CD4-positive, alpha-beta T cell (primary cell): Measurements from ENCODE around the gene DNAJC4. TPM values are rescaled to one million over a fixed set of nuclear protein-coding genes. Genes with fewer than 3 reads are reported as not detected.

Experiments used
- ATAC-seq: fragments of 200-7000 bp; cut with Tn5 transposase; one replicate; pipeline ENCODE4 v1.10.0; 2022; ENCODE audit warnings: mild to moderate bottlenecking; ENCODE audit not compliant: poor library complexity
- CTCF ChIA-PET: fragments of 350-600 bp; sonication (Branson Sonifier 250); formaldehyde crosslinking; loops from one replicate; lab custom pipeline; 2021; ENCODE audit warnings: antibody characterized with exemption, inconsistent platforms; lab: Charles Lee
- POLR2A ChIA-PET: fragments of 350-600 bp; sonication (Branson Sonifier 250); formaldehyde crosslinking; loops from one replicate; lab custom pipeline; 2021; ENCODE audit warnings: antibody characterized with exemption, inconsistent platforms; lab: Charles Lee
- DNase-seq, 14 experiments: peaks; one replicate each; pipeline ENCODE4 v3.0.0-alpha.2; 2013 to 2020; ENCODE audit warnings: mixed read lengths in 2 of 14
- H3K27ac ChIP-seq, 2 donors: one replicate each; pipeline versions ENCODE4 v1.5.1 to v1.7.0; 2013; ENCODE audit warnings: low read length in 2 of 2, low read depth in 1 of 2, mild to moderate bottlenecking in 1 of 2
- H3K27me3 ChIP-seq, 2 experiments: 1 replicate in 1 of 2; 2 replicates in 1 of 2; pipeline versions ENCODE4 v1.6.1 to v1.7.0; 2013; ENCODE audit warnings: low read length in 2 of 2, control low read depth in 1 of 2, mild to moderate bottlenecking in 1 of 2, moderate library complexity in 1 of 2; ENCODE audit not compliant: insufficient read depth in 2 of 2, control insufficient read depth in 1 of 2
- H3K36me3 ChIP-seq: one replicate; pipeline ENCODE4 v1.6.1; 2013; ENCODE audit warnings: low read length, control low read depth; ENCODE audit not compliant: insufficient read depth
- H3K4me1 ChIP-seq: one replicate; pipeline ENCODE4 v1.6.1; 2013; ENCODE audit warnings: low read length, control low read depth; ENCODE audit not compliant: insufficient read depth
- H3K4me3 ChIP-seq: one replicate; pipeline ENCODE4 v1.5.1; 2013; ENCODE audit warnings: mild to moderate bottlenecking, low read length, moderate library complexity
- H3K9me3 ChIP-seq, 2 experiments: 1 replicate in 1 of 2; 2 replicates in 1 of 2; pipeline versions ENCODE4 v1.6.1 to v1.7.0; 2013; ENCODE audit warnings: low read length in 2 of 2, mild to moderate bottlenecking in 2 of 2, control low read depth in 1 of 2, moderate library complexity in 1 of 2; ENCODE audit not compliant: control insufficient read depth in 1 of 2, insufficient read depth in 1 of 2
- H3K27ac Mint-ChIP-seq: one replicate; pipeline ENCODE4 v1.8.0; 2020; ENCODE audit warnings: mixed read lengths
- H3K27me3 Mint-ChIP-seq: one replicate; pipeline ENCODE4 v1.8.0; 2021; ENCODE audit warnings: mixed read lengths
- H3K36me3 Mint-ChIP-seq: one replicate; pipeline ENCODE4 v1.8.0; 2021; ENCODE audit warnings: low read depth, mixed read lengths
- H3K4me1 Mint-ChIP-seq: one replicate; pipeline ENCODE4 v1.8.0; 2021; ENCODE audit warnings: low read depth, mixed read lengths
- H3K4me3 Mint-ChIP-seq: one replicate; pipeline ENCODE4 v1.8.0; 2020; ENCODE audit warnings: mild to moderate bottlenecking, mixed read lengths
- H3K9me3 Mint-ChIP-seq: one replicate; pipeline ENCODE4 v1.8.0; 2020; ENCODE audit warnings: mixed read lengths
- intact Hi-C, 2 experiments: fragments of 100-400 bp; cut with DNase I in 1 of 2; cut with micrococcal nuclease in 1 of 2; formaldehyde crosslinking; loops; one replicate each; pipeline versions ENCODE4 v1.15.1 to v1.9.0; 2023 to 2025; cut with DNase I, micrococcal nuclease
- total RNA-seq, 174 experiments: library from RNA in 2 of 174; stranded (reverse) in 2 of 174; gene quantifications; one replicate each; pipeline ENCODE4 v1.2.3 and lab custom pipeline; 2021 to 2026
- TF ChIP-seq, protein P1 (sequence below): fragments of 200-600 bp; IDR thresholded peaks from one replicate; pipeline ENCODE4 v1.8.0; 2022; ENCODE audit warnings: antibody characterized with exemption, mild to moderate bottlenecking

Gene DNAJC4
- total RNA-seq, 2 experiments from 2014 or later = 35.9 to 37.9 TPM

DNA sequence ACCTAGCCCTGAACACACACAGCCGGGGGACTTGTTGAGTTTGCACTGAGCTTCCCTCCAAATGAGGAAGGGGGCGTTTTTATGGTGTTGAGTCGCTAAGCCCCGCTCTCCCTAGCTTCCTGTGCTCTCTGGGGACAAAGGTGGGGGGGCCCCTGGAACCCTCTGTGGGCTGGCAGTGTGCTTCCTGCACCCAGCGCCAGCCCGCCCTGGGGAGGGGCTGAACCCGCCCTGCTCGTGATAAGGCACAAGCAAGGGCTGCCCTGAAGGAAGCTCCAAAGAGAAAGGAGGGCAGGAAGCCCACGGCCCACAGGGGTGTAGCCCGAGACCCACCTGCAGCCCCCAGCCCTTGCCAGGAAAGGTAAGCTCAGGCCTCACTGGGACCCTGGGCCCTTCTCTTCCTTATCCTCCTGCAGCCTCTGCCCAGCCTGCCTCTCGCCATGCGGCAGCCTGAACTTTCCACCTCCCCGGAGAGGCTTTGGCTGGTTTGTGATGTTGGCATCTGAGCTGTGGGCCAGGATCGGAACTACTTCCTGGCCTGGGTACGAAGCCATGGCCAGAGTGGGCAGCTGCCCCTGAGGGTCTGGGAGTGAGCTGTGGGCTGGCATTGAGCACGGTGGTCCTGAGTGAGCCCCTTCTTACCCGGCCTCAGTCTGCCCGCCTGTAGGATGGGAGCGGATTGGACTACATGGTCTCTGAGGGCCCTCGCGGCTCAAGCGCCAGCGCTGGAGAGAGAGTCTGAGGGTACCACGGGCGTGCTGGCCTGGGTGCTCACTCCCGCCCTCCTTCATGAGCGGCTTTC is 23.7 kb upstream of the DNAJC4 start, which contains the start of gene FERMT3:
Gene FERMT3 (plus strand): TSS at position 265 of the 799 bp plus-strand sequence. CDS start 644 bp downstream, outside the sequence.
- Histone ChIP-seq H3K36me3 (peaks cover 54% of the 10 kb centered on the region), H3K9me3 (no peaks in the 10 kb centered on the region), H3K27me3 (no peaks in the 10 kb centered on the region), H3K27ac (peak within 1 kb of the TSS; percentile 86 to 90), H3K4me3 (peak within 1 kb of the TSS; percentile 100), H3K4me1 (peaks cover 61% of the 10 kb centered on the region)
- Mint-ChIP-seq H3K4me1 (peaks cover 49% of the 10 kb centered on the region), H3K36me3 (peaks cover 74% of the 10 kb centered on the region), H3K4me3 (peak within 1 kb of the TSS; percentile 98), H3K9me3 (no peaks in the 10 kb centered on the region), H3K27me3 (no peaks in the 10 kb centered on the region), H3K27ac (peak within 1 kb of the TSS; percentile 93)
- TF ChIP-seq, protein P1, sequence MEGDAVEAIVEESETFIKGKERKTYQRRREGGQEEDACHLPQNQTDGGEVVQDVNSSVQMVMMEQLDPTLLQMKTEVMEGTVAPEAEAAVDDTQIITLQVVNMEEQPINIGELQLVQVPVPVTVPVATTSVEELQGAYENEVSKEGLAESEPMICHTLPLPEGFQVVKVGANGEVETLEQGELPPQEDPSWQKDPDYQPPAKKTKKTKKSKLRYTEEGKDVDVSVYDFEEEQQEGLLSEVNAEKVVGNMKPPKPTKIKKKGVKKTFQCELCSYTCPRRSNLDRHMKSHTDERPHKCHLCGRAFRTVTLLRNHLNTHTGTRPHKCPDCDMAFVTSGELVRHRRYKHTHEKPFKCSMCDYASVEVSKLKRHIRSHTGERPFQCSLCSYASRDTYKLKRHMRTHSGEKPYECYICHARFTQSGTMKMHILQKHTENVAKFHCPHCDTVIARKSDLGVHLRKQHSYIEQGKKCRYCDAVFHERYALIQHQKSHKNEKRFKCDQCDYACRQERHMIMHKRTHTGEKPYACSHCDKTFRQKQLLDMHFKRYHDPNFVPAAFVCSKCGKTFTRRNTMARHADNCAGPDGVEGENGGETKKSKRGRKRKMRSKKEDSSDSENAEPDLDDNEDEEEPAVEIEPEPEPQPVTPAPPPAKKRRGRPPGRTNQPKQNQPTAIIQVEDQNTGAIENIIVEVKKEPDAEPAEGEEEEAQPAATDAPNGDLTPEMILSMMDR = no peak
- ATAC-seq (peak; percentile 72), DNase-seq (peak; percentile 31 to 94 (median 72))
- intact Hi-C loops = loop anchor here (1.0 to 5.0 kb wide), 4 partner anchors 18 to 64 kb away; partner anchors contain the start of genes FKBP2 (in 2 of the 2), NUDT22 (in 1 of the 2) and TRPT1 (in 1 of the 2)
- POLR2A ChIA-PET = interaction anchor here (0.6 to 7.1 kb wide), 29 partner anchors 10 to 1479 kb away, joined by 3 to 116 read pairs (median 5); partner anchors contain the start of genes BAD, CATSPERZ, COX8A and DNAJC4
- CTCF ChIA-PET = interaction anchor here (0.8 to 5.4 kb wide), 12 partner anchors 11 to 110 kb away, joined by 3 to 123 read pairs (median 4); partner anchors contain the start of genes CATSPERZ, DNAJC4, ESRRA and NUDT22

DNA sequence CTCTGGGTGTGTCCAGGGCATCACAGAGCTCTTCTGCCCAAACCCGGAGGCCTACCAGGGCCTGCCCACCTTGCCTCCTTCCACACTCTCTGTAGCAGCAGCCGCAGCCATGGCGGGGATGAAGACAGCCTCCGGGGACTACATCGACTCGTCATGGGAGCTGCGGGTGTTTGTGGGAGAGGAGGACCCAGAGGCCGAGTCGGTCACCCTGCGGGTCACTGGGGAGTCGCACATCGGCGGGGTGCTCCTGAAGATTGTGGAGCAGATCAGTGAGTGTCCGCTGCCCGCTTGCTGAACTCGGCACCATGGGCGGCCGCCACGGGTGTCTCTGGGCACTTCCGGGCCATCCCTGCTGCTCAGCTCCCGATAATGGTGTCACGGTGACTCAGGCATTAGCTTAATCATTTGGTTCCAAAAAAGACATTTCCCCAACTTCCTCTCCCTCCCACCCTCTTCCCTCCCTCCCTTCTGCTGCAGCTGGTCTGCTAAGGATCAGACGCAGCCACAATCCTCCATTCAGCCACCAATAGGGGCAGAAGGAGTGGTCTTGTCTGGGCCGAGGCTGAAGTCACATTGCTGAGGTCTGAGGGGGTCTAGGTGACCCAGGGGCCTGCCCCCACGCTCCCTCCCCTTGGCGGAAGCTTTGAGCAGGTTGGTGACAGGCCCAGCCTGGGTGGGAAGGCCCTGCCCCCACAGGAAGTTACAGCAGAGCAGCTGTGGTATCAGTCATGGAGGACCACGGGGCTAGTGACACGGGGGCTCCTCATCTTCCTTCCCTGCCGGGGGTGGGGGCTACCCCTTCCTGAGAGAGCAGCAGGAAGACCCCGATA is 22.9 kb upstream of the DNAJC4 start:
- DNase-seq = peak; percentile 41 to 91 (median 72)
- TF ChIP-seq, protein P1 = no peak
- POLR2A ChIA-PET = interaction anchor here (0.8 to 7.1 kb wide), 23 partner anchors 9 to 1480 kb away, joined by 3 to 116 read pairs (median 11); partner anchors contain the start of genes BAD, CATSPERZ, DNAJC4 and ESRRA
- Mint-ChIP-seq H3K36me3 (peaks cover 74% of the 10 kb centered on the region), H3K4me3 (peak overlapping the region; percentile 98), H3K27ac (peak overlapping the region; percentile 93), H3K4me1 (peaks cover 49% of the 10 kb centered on the region), H3K9me3 (no peaks in the 10 kb centered on the region), H3K27me3 (no peaks in the 10 kb centered on the region)
- H3K27ac ChIP-seq = peak overlapping the region; percentile 86 to 90
- H3K36me3 ChIP-seq = peaks cover 57% of the 10 kb centered on the region
- no peaks in the 10 kb centered on the region for H3K27me3 ChIP-seq
- no peaks in the 10 kb centered on the region for H3K9me3 ChIP-seq
- peak; percentile 68 for ATAC-seq
- CTCF ChIA-PET = interaction anchor here (0.8 to 5.4 kb wide), 11 partner anchors 12 to 96 kb away, joined by 3 to 123 read pairs (median 4); partner anchors contain the start of genes CATSPERZ, ESRRA, NUDT22 and PLCB3
- H3K4me3 ChIP-seq = peak overlapping the region; percentile 100
- intact Hi-C loops = loop anchor here (2.0 to 5.0 kb wide), 3 partner anchors 17 to 63 kb away; partner anchors contain the start of gene FKBP2 (in 2 of the 2)
- peaks cover 61% of the 10 kb centered on the region for H3K4me1 ChIP-seq
